Activated CD8-positive, alpha-beta memory T cell treated with anti-CD3 and anti-CD28 coated beads for 24 hours (primary cell): ENCODE measurements around the gene FBLL1.
"Not testable (repeated sequence)": the region's sequence is repeated elsewhere in the genome, so short reads cannot be mapped to it uniquely, and the experiment has no call there.

Experiments used
- DNase-seq: peaks from one replicate; pipeline ENCODE4 v3.0.0-alpha.2; 2020

Gene FBLL1

DNA sequence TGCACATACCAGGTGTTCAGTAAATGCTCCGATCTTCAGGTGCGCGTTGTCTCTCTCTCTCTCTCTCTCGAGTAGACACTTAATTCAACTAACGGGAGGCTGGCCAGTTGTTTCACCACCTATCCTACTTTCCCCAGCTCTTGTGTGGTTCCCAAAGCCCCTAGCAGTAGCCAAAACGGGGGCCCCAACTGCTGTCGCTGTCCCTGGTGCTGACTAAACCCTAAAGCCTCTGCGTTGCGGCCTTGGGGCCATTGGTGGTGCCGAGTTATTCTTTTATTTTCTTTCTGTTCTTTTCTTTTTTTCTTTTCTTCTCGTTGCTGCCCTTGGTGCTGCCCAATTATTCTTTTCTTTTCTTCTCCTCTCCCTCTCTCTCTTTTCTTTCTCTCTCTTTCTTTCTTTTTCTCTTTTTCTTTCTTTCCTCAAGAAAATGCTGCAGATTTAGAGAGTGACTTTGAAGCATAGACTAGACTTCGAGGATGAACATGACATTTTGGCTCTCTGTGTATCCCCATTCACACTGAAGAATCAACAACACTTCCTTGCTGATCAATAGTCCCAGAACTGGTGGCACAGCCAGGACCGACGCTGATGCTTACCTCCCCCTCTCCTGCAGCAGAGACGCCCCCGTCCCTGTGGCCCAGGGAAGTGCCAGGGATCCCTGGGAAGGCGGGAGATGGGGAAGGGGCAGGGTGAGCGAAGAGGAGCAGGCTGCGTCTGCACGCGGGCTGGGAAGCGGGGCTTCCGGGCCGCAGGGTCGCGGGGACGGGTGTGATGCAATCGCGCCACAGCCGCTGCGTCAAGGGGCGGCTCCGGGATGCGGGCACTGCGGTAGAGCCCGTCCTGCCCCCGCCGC, at the start of gene FBLL1:
FBLL1 (plus strand) TSS at position 785 of the 853 bp plus-strand sequence. CDS start 200 bp downstream, outside the sequence.
- peak; percentile 62 for DNase-seq

DNA sequence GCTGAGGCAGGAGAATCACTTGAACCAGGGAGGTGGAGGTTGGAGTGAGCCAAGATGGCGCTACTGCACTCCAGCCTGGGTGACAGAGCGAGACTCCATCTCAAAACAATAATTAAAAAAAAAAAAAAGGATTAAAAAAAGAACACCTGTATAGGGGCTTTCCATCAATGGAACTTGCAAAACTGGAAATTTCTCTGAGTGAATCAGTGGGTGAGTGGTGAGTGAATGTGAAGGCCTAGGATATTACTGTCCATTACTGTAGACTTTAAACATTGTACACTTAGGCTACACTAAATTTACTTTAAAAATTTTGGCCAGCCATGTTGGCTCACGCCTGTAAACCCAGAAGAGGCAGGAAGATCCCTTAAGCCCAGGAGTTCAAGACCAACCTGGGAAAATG, 48.5 kb upstream of the FBLL1 start:
- DNase-seq, result no peak

DNA sequence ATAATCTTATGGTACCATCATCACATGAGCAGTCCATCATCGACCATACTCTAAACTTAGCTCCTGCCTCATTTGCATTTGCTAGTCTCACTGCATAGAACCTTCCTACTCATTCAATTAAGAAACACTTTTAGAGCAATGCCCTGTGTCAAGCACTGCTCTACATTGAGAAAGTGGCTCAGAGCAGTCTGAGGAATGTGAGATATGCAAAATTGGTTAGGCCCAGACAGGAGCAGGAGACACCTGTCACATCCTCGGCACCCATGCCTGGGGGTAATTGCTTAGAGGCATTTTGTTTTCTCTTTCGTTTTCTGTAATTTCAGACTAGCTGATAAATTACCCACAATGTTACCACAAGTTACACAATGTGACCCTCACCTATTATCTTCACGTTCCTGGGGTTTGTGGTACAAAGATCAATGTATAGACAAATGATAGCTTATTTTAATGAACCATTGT, 47.7 kb upstream of the FBLL1 start:
- DNase-seq, result no peak

DNA sequence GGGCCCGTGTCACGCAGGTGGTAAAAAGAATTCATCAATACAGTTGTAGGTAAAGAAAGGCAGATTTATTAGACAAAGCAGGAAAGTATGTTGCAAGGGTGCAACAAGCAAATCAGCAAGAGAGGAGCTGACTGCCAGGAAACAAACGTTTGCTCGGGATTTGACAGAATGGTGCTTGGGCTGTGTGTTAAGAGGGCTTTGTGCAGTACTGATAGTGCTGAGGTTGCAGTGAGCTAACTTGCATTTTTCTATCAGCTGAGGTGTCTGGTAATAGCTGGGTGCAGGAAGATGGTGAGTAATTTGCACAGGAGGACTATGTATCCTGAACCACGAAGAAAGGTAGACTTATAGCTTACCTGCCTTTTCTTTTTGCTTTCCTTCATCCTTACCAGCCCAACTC, 46.7 kb upstream of the FBLL1 start:
- no peak for DNase-seq

DNA sequence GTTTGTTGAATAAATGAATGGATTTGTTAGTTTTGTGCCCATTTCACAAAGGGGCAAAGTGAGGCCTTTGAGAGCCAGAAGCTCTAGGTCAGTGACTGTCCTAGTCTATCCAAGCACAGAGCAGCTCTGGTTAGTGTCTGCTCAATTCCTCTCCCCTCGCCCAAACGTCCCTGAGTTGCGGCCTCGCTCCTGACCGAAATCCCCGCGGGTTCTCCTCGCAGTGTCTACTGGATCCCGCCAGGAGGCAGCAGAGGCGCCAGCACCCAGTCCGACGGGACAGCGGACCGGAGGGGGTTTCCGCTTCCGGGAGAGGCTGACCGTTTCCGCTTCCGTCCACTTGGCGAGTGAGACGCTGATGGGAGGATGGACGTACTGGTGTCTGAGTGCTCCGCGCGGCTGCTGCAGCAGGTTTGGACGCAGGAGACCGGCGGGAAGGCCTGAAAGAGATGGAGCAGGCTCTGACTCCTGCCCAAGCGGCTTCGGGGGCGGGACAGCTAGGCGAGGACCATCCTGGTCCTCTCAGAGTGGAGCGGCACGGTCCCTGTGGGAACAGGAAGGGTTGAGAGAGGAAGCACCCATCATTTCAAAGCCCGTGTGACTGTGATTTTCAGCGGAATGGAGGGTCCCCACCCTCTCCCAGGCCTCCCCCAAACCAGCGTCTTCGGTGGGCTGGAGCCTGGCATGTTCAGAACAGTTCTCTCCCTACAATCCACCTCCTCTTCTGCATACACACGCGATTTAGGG, 42.8 kb upstream of the FBLL1 start, which contains the start of gene RARS1:
RARS1 (plus strand) TSS at position 336 of the 744 bp plus-strand sequence; CDS start at position 364, 28 bp downstream.
- peak; percentile 95 for DNase-seq

DNA sequence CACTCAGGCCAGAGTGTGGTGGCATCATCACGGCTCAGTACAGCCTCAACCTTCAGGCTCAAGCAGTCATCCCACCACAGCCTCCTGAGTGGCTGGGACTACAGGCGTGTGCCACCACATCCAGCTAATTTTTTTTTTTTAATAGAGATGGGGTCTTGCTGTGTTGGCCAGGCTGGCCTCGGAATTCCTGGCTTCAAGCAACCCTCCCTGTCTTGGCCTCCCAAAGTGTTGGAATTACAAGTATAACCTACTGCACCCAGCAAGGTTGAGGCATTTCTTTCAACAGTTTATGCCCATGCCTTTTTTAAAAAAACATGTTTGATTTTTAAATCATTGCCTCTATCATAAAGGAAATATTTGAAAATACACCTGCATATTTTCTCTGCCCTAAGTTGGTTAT, 40.0 kb upstream of the FBLL1 start:
- DNase-seq, result no peak

DNA sequence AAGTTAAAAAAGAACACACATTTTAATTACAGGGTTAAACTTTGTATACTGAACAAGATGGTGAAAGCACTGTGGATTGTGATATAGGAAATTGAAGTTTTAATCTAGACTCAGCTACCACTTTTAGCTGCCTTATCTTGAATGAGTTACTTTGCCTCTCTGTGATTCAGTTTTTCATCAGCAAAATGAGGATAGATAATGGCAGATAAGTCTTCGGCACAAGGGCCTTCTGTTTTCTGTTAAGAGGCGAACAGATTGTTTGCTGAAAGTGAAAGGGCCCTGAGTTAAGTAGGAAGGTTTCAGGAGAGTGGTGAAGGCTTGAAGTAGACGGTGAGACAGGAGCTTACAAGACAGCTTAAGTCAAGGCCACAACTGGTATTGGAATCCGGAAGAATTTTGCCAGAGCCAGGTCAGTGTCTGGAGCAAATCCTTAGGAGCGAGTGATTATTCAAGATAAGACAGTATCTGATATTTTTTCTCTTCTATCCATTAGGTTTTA, 35.0 kb upstream of the FBLL1 start:
- no peak for DNase-seq

DNA sequence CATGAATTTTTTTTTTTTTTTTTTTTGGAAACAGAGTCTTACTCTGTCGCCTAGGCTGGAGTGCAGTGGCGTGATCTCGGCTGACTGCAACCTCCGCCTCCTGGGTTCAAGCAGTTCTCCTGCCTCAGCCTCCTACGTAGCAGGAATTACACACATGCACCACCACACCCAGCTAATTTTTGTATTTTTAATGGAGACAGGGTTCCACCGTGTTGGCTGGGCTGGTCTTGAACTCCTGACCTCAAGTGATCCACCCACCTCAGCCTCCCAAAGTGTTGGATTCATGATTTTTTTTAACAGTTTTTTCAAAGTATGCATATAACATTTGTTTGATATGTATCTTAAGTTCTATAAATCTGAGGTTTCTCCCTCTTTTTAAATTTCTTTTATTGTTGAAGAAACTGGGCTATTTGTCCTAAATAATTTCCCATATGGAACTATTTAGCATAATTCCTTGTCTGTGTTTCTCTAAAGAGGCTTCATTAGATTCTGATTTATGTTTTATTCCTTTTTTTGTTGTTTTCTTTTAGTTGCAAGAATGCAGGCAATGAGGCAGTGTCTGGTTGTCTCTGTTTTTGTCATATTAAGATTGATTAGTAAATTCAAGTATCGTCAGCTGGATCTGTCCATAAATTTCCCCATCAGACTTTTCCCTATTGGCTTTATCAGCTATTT, 26.4 kb upstream of the FBLL1 start:
- DNase-seq, result no peak

DNA sequence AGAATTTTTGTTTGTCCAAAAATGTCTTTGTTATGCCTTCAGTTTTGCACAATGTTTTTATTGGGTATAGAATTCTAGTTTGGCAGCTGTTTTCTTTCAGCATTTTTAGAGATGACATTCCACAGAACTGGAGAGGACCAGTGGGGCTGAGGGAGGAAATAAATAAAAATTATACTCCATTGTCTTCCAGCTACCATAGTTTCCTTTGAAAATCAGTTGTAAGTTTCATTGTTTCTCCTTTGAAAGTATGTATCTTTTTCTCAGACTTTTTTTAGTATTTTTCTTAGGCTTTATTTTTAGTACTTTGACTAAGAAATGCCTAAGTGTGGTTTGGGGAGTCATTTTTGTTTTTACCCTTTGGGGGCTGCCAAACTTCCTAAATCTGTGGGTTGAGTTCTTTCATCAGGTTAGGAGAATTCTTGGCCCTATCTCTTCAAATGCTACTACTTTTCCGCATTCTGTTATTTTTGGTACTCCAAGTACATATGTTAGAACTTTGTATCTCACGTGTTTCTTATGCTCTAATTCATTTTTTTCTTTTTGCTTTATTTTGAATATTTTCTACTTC, 15.2 kb upstream of the FBLL1 start:
- no peak for DNase-seq

DNA sequence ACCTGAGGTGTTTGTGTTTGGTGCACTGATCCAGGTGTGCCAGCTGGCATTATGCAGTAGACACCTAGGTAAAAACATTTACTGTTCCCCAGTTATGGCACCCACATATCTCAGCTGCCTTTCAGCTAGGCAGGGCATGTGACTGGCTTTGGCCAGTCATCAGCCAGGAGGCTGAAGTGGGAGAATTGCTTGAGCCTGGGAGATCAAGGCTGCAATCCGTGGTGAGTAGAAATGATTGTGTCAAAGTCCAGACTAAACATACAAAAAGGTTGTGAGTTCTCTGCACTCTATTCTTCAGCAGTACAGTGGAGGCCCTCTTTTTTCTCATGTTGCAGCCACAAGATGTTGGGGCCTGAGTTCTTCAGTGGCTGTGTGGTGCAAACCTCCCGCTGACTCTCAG, 3.2 kb upstream of the FBLL1 start:
- no peak for DNase-seq

DNA sequence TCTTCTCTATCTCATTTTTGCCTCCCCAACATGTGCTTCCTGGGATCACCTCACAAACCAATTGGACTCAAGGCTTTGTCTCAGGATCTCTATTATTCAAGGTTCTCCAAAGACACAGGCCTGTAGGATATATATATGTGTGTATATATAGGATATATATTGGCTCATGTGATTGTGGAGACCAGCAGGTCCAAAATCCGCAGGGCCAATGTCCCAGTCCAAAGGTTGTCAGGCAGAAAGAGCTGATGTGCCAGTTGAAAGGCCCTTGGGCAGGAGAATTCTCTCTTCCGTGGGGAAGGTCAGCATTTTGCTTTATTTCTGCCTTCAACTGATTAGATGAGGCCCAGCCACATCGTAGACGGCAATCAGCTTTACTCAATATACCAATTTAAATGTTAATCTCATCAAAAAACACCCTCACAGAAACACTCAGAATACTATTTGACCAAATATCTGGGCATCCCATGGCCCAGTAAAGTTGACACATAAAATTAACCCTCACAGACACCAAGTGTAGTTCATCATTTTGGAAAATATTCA, 1.3 kb upstream of the FBLL1 start:
- no peak for DNase-seq

DNA sequence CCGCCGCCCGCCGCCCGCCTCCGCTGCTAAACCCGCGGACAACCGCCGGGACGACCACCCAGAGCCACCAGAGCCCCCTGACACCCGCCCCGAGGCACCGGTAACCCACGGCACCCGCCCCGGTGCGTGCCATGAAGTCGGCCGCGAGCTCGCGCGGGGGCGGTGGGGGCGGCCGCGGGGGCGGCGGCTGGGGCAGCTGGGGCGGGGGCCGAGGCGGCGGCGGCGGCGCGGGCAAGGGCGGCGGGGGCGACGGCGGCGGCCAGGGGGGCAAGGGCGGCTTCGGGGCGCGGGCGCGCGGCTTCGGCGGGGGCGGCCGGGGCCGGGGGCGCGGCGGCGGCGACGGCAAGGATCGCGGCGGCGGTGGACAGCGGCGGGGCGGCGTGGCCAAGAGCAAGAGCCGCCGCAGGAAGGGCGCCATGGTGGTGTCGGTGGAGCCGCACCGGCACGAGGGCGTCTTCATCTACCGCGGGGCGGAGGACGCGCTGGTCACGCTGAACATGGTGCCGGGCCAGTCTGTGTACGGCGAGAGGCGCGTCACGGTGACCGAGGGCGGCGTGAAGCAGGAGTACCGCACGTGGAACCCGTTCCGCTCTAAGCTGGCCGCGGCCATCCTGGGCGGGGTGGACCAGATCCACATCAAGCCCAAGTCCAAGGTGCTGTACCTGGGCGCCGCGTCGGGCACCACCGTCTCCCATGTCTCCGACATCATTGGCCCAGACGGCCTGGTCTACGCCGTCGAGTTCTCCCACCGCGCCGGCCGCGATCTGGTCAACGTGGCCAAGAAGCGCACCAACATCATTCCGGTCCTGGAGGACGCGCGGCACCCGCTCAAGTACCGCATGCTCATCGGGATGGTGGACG, 499 bp downstream of the FBLL1 start:
- no peak for DNase-seq

DNA sequence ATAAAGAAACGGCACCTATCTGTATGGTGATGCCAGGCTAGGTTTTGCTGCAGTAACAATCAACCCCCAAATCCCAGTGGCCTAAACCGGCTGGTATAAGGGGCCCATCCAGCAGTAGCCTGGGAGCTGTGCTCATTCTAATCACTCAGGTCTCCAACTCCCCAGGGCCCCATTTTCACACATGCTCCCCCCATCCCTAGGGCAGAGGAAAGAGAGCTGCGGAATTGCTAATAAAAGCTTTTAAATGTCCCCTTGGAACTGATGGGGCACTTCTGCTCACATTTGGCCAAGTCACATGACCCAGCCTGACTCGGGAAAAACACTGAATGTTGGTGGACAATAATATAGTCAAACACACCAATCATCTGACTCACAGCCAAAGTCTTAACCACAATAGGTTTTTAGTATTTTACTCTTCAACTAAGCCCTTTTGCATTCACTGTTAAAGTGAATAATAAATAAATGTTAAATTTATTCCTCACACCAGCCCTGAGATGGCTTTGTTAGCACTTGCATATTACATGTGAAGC, 1.6 kb downstream of the FBLL1 start:
- no peak for DNase-seq

DNA sequence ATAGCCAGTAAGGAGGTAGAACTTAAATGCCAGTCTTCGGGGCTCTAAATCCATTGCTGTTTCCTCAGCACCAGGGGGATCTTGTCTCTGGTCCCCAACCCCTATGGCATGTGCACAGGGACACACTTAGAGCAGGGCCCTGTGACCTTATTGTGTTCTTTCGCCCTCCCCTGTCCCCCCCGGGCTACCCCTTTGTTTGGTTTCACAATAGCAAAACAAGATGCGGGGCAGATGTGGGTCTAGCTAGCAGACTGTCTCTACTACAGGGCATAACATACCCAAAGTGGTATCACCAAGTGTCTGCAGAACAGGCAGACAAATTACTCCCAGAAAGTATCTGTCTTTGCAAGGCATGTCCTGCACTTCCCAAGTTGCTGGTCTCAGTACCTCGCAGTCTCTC, 2.1 kb downstream of the FBLL1 start:
- no peak for DNase-seq

DNA sequence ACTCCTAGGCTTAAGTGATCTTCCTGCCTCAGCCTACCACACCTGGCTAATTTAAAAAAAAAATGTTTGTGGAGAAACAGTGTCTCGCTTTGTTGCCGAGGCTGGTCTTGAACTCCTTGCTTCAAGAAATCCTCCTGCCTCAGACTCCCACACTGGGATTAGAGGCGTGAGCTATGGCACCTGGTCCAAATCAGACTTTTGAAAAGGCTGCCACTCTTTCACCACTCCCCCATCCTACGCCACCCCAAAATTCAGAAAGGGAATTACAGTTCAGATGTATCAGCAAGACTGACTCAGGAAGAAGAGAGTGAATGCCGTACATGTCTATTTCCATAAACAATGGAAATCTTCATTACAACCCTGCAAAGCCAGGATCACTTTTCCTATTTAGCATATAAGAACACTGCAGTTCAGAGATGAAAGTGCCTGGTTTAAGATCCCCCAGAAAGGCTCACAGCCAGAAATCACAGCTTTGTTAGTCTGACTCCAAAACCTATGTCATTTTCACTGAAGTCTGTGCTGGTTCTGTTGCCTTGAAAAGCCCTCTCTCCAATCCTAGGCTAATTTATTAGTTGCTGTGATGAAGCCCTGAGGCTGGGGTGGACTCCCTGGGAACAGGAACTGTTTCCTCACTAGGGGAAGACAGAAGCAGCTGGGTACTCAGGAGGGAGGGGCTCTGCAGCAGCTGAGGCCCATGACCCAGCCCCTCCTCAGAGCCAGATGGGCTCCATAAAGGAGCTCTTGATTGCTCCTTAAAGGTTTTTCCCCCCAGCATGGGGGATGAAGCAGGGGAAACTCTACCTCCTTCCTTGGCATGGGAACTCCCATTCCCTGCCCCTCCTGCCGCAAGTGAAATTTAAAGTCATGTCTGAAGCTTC, 3.1 kb downstream of the FBLL1 start:
- DNase-seq, result no peak

DNA sequence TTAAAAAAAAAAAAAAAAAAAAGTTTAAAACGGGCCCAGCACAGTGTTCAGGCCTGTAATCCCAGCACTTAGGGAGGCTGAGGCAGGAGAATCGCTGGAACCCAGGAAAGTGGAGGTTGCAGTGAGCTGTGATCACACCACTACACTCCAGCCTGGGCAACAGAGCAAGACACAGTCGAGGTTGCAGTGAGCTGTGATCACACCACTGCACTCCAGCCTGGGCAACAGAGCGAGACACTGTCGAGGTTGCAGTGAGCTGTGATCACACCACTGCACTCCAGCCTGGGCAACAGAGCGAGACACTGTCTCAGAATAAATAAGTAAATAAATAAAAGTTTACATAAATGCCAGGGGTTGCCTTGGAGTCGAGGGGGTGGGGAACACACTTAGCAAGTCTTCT, 5.2 kb downstream of the FBLL1 start:
- DNase-seq, result not testable (repeated sequence)

DNA sequence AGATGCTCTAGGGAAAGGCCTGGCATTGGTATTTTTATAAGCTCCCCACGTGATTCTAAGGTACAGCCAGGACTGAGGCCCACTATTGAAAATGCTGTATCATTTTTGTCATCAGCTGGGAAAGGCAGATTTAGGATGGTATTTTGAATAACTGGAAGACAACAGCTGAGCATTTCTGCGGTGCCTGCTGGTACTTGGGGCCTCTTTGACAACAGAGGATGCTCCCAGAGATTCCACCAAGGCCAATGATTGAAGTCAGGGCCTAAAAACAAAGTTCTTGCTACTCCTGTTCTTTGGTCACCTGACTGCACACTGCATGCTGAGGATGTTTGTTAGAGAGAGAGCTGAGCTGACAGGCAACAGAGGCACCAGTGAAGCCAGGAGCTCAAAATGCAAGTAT, 8.1 kb downstream of the FBLL1 start:
- DNase-seq, result no peak

DNA sequence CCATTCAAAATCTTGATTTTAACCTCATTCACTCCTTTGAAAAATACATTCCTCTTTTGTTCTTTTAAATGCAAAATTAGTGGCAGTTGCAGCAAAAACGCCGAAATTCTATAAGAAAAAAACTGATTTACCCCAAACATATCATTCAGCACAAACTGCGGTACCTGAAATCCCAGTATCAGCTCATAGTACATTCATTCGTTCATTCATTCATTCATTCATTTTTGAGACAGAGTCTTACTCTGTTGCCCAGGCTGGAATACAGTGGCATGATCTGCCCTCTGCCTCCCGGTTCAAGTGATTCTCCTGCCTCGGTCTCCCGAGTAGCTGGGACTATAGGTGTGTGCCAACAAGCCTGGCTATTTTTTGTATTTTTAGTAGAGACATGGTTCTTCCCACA, 20.4 kb downstream of the FBLL1 start:
- no peak for DNase-seq

DNA sequence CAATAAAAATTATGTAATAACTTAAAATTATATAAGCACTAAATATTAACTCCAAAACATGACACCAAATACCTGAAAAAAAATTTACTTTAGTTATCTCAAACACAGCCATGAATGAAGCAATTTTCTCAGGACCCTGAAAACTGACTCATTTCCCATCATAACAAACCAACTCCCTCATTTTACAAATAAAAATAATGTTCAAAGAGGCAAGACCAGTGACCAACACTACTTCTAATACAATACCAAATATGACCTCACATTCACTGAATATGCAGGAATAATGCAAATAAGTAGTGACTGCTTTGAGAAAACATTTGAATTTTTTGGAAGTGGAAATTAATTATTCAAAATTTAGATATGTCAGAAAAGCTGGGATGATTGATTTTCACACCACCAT, 21.6 kb downstream of the FBLL1 start:
- DNase-seq, result no peak

DNA sequence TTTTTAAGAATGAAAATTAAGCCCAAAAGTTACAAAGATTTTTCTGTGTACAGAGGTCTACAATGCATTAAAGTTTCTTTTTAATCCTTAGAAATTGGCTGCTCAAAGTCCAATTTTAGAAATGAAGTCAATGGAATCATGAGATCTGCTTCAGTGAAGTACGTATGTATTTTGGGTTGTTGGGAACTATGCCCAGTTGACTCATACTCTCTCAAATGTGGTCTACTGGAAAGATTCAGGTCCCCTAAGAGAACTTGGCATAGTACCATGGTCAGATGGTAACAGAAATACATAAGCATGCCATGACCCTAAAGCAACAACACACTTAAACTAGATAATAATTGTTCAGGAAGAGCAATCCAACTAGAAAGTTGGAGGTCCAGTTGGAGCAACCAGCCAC, 23.0 kb downstream of the FBLL1 start:
- DNase-seq, result no peak
